Psoas muscle (tissue), 8 donors: ENCODE data around the gene HOXC11. TPM values are rescaled to one million over a fixed set of nuclear protein-coding genes. Genes with fewer than 3 reads are reported as not detected.
A peak's percentile ranks its signal among the peaks of the same experiment; 100 is the strongest.

Experiments used
- ATAC-seq, 4 donors: fragments of 200-7000 bp; cut with Tn5 transposase; one replicate each; pipeline ENCODE4 v1.9.1; 2020; ENCODE audit warnings: moderate library complexity in 3 of 4, mild to moderate bottlenecking in 2 of 4
- DNase-seq, 2 donors: peaks; one replicate each; pipeline ENCODE4 v3.0.0-alpha.2; 2020
- H3K27ac ChIP-seq: fragments of 200-600 bp; one replicate; pipeline ENCODE4 v1.8.0; 2022
- H3K27me3 ChIP-seq, 3 donors: fragments of 200-600 bp in 1 of 3; one replicate each; pipeline versions ENCODE4 v1.6.1 to v1.8.0; 2013 to 2022; ENCODE audit warnings: low read length in 2 of 3, mild to moderate bottlenecking in 2 of 3, moderate library complexity in 1 of 3; ENCODE audit not compliant: insufficient read depth in 3 of 3
- H3K36me3 ChIP-seq, 2 donors: fragments of 200-600 bp in 1 of 2; one replicate each; pipeline versions ENCODE4 v1.6.1 to v1.8.0; 2013 to 2022; ENCODE audit warnings: low read depth in 1 of 2, mild to moderate bottlenecking in 1 of 2, moderate library complexity in 1 of 2; ENCODE audit not compliant: insufficient read depth in 1 of 2
- H3K4me1 ChIP-seq: fragments of 200-600 bp; one replicate; pipeline ENCODE4 v1.8.0; 2022
- H3K4me3 ChIP-seq: fragments of 200-600 bp; one replicate; pipeline ENCODE4 v1.8.0; 2022; ENCODE audit warnings: mild to moderate bottlenecking
- H3K9me3 ChIP-seq: fragments of 200-600 bp; one replicate; pipeline ENCODE4 v1.8.0; 2022
- CTCF ChIP-seq: fragments of 200-600 bp; IDR thresholded peaks from one replicate; pipeline ENCODE4 v1.8.0; 2022; ENCODE audit warnings: antibody characterized with exemption
- WGBS, 3 donors: extraction: QIAGEN DNeasy Blood & Tissue Kit; methylation state at CpG; one replicate each; pipeline versions ENCODE4 v1.1.6 to v1.1.7; 2013; 5-methylcytosine and 5-hydroxymethylcytosine counted together
- intact Hi-C, 2 donors: fragments of 100-400 bp; cut with DNase I; formaldehyde crosslinking; loops; one replicate each; pipeline versions ENCODE4 v1.11.0 to v1.14.2; 2022
- polyA plus RNA-seq, 3 donors: library from polyadenylated mRNA; stranded (reverse); fragments of 200-250 nt; gene quantifications; one replicate each; pipeline ENCODE4 v1.2.3, GENCODE V29; 2013
- total RNA-seq, 4 donors: library from RNA; stranded (reverse); fragmentation: NEBNext Ultra II Directional in 2 of 4; extraction: Animal tissue kit (Norgen Biotek cat#: 25700) in 2 of 4; gene quantifications; one replicate each; pipeline versions ENCODE4 v1.2.1 to v1.2.4, GENCODE V29; 2021 to 2023
- donor health status: healthy with polysubstance abuse.
- donor health status: DM: no; HTN: no; CAD: no; lungs with moderate emphysema.
- donor health status: Bipolar disorder and iron deficiency.
- donor health status: healthy.
- donor health status: DM: yes; HTN: yes; CAD: no.
- donor health status: DM: no; HTN: no; CAD: no.
- donor health status: DM: no; HTN: no; CAD: no.
- donor health status: DM: yes; HTN: yes; CAD: no.

The HOXC11 gene
- total and polyA plus RNA-seq, 7 donors: 0.34 to 2.2 (median 0.82) TPM; not detected in 2

- peaks cover 0 to 46% (median 28%) of the 10 kb centered on the region in 3 donors for H3K27me3 ChIP-seq
Measured at GRCh38 chr12:53977596-53978445, 4.9 kb downstream of the HOXC11 start.

GRCh38 chr12:53978477-53979356, 5.8 kb downstream of the HOXC11 start:
- peaks cover 0 to 38% (median 22%) of the 10 kb centered on the region in 3 donors for H3K27me3 ChIP-seq
- peaks cover 5% of the 10 kb centered on the region for H3K4me1 ChIP-seq
- DNase-seq (peak in 1 of 2 donors; percentile 40), ATAC-seq (no peak)
- no peak overlapping the region for H3K4me3 ChIP-seq
- no peak for TF ChIP-seq CTCF
- intact Hi-C loops: no loop called here
- no peaks in the 10 kb centered on the region for H3K36me3 ChIP-seq
- H3K27ac ChIP-seq: peak overlapping the region; percentile 60
- 41 to 50% (median 43%) methylated on average over 15 of the region's 15 CpGs for WGBS, 3 donors
- H3K9me3 ChIP-seq: no peaks in the 10 kb centered on the region

More at GRCh38 chr12:53977596-53978445, 4.9 kb downstream of the HOXC11 start:
- no peaks in the 10 kb centered on the region for H3K9me3 ChIP-seq
- peak overlapping the region; percentile 42 for H3K4me3 ChIP-seq
- H3K4me1 ChIP-seq: peaks cover 5% of the 10 kb centered on the region
- ATAC-seq: no peak
- TF ChIP-seq CTCF: no peak
- intact Hi-C loops: no loop called here
- peak overlapping the region; percentile 60 for H3K27ac ChIP-seq
- H3K36me3 ChIP-seq: no peaks in the 10 kb centered on the region
- DNase-seq: peak in 1 of 2 donors; percentile 30
- 18 to 35% (median 26%) methylated on average over 11 of the region's 11 CpGs for WGBS, 3 donors

GRCh38 chr12:53980104-53980801, 7.3 kb downstream of the HOXC11 start:
- Histone ChIP-seq H3K36me3 (no peaks in the 10 kb centered on the region), H3K27me3 (peaks cover 0 to 24% (median 11%) of the 10 kb centered on the region in 3 donors), H3K9me3 (no peaks in the 10 kb centered on the region), H3K4me1 (peaks cover 5% of the 10 kb centered on the region), H3K27ac (peak overlapping the region; percentile 95), H3K4me3 (peak overlapping the region; percentile 79)
- DNase-seq (peak in 1 of 2 donors; percentile 60), ATAC-seq (peak in 2 of 4 donors; percentile 19 to 30)
- intact Hi-C loops: loop anchor here in 1 of 2 donors (10.0 kb wide), 1 partner anchor 395 kb away; no protein-coding TSS in a partner anchor
- no peak for TF ChIP-seq CTCF
- WGBS, 3 donors: 23 to 37% (median 37%) methylated on average over 7 of the region's 7 CpGs

- Histone ChIP-seq H3K4me1 (peaks cover 5% of the 10 kb centered on the region), H3K9me3 (no peaks in the 10 kb centered on the region), H3K27ac (peak overlapping the region; percentile 95), H3K27me3 (peaks cover 0 to 17% (median 7%) of the 10 kb centered on the region in 3 donors), H3K36me3 (no peaks in the 10 kb centered on the region), H3K4me3 (peak overlapping the region; percentile 79)
- DNase-seq (peak in 1 of 2 donors; percentile 44), ATAC-seq (no peak)
- intact Hi-C loops: loop anchor here in 1 of 2 donors (10.0 kb wide), 1 partner anchor 394 kb away; no protein-coding TSS in a partner anchor
- no peak for TF ChIP-seq CTCF
- WGBS, 3 donors: 25 to 29% (median 25%) methylated on average over 15 of the region's 15 CpGs
Measured at GRCh38 chr12:53980802-53981496, 8.0 kb downstream of the HOXC11 start.
